OCI-LY7 (cell line): ENCODE results near the gene PAGE3. TPM values are rescaled to one million over a fixed set of nuclear protein-coding genes. Genes with fewer than 3 reads are reported as not detected.

Experiments used
- BruUV-seq: library from RNA; stranded (reverse); fragments of 400-500 nt; replicated peaks from 2 replicates; lab custom pipeline; 2021; lab: Mats Ljungman, UMichigan
- CTCF ChIA-PET: fragments of 300-600 bp; sonication (Branson Sonifier 250); formaldehyde crosslinking; loops from one replicate; lab custom pipeline; 2022; ENCODE audit warnings: antibody characterized with exemption; ENCODE audit not compliant: unreplicated experiment; lab: Charles Lee
- POLR2A ChIA-PET: fragments of 300-600 bp; sonication (Branson Sonifier 250); formaldehyde crosslinking; loops from one replicate; lab custom pipeline; 2022; ENCODE audit warnings: antibody characterized with exemption; lab: Charles Lee
- DNase-seq: peaks from one replicate; pipeline ENCODE4 v3.0.0-alpha.2; 2015; ENCODE audit warnings: low spot score
- H2AFZ ChIP-seq: fragments of 200-600 bp; sonication (generic), shearing (Covaris generic); 2 replicates; pipeline ENCODE4 v1.6.1; 2014; ENCODE audit warnings: mild to moderate bottlenecking, antibody characterized with exemption, low read length, moderate library complexity
- H3K27ac ChIP-seq: fragments of 200-600 bp; sonication (generic); 2 replicates; pipeline ENCODE4 v1.5.1; 2014; ENCODE audit warnings: mixed run types, low read depth, mild to moderate bottlenecking, moderate library complexity, low read length, inconsistent platforms; ENCODE audit not compliant: poor library complexity, severe bottlenecking
- H3K36me3 ChIP-seq: fragments of 200-600 bp; sonication (generic); 2 replicates; pipeline ENCODE4 v1.6.1; 2014; ENCODE audit warnings: mild to moderate bottlenecking, antibody characterized with exemption, low read length, moderate library complexity, mixed read lengths; ENCODE audit not compliant: insufficient read depth
- H3K4me1 ChIP-seq: fragments of 200-600 bp; sonication (generic); 2 replicates; pipeline ENCODE4 v1.5.1; 2014; ENCODE audit warnings: mild to moderate bottlenecking, low read length; ENCODE audit not compliant: insufficient read depth, poor library complexity, severe bottlenecking
- H3K4me2 ChIP-seq: fragments of 200-600 bp; sonication (generic); 2 replicates; pipeline ENCODE4 v1.6.1; 2014; ENCODE audit warnings: mild to moderate bottlenecking, low read length
- H3K4me3 ChIP-seq: fragments of 200-600 bp; sonication (generic); 2 replicates; pipeline ENCODE4 v1.5.1; 2014; ENCODE audit warnings: mild to moderate bottlenecking, low read depth, low read length; ENCODE audit not compliant: poor library complexity, severe bottlenecking
- H3K79me2 ChIP-seq: fragments of 200-600 bp; sonication (generic); 2 replicates; pipeline ENCODE4 v1.6.1; 2016; ENCODE audit warnings: low read depth, mild to moderate bottlenecking, low read length, moderate library complexity, mixed read lengths; ENCODE audit not compliant: insufficient read depth
- H3K9me2 ChIP-seq: fragments of 200-600 bp; sonication (generic); 2 replicates; pipeline ENCODE4 v1.6.1; 2016; ENCODE audit warnings: mild to moderate bottlenecking, low read length, mixed read lengths; ENCODE audit not compliant: insufficient read depth
- H3K9me3 ChIP-seq: fragments of 200-600 bp; sonication (generic); 2 replicates; pipeline ENCODE4 v1.6.1; 2014; ENCODE audit warnings: mild to moderate bottlenecking, mixed run types, low read length, mixed read lengths
- H4K20me1 ChIP-seq: fragments of 200-600 bp; sonication (generic); 2 replicates; pipeline ENCODE4 v1.6.1; 2014; ENCODE audit warnings: mild to moderate bottlenecking, antibody characterized with exemption, low read length, moderate library complexity, mixed read lengths; ENCODE audit not compliant: insufficient read depth
- EZH2phosphoT487 ChIP-seq: fragments of 200-600 bp; sonication (generic); IDR thresholded peaks from 2 replicates; pipeline ENCODE4 v1.6.1; 2018; ENCODE audit warnings: low read depth, borderline replicate concordance, mild to moderate bottlenecking, mixed run types, antibody characterized with exemption, low read length, moderate library complexity, mixed read lengths
- intact Hi-C: fragments of 100-400 bp; cut with micrococcal nuclease; formaldehyde crosslinking; loops from one replicate; pipeline ENCODE4 v1.10.0; 2022; ENCODE audit not compliant: unreplicated experiment
- total RNA-seq, 2 experiments: library from RNA; depleted of rRNA in 1 of 2; stranded (reverse); fragments of >200 nt in 1 of 2; shearing (Covaris generic) in 1 of 2; gene quantifications; 2 replicates each; pipeline ENCODE4 v1.2.3, GENCODE V29; 2014 to 2022
- TF ChIP-seq, protein P1 (sequence below): fragments of 200-600 bp; sonication (generic); conservative IDR thresholded peaks from 2 replicates; pipeline ENCODE4 v1.5.1; 2014; ENCODE audit warnings: mild to moderate bottlenecking, antibody characterized with exemption, low read length, moderate library complexity, mixed read lengths

PAGE3 gene
- total RNA-seq, 2 experiments from 2014 or later, result not detected

DNA sequence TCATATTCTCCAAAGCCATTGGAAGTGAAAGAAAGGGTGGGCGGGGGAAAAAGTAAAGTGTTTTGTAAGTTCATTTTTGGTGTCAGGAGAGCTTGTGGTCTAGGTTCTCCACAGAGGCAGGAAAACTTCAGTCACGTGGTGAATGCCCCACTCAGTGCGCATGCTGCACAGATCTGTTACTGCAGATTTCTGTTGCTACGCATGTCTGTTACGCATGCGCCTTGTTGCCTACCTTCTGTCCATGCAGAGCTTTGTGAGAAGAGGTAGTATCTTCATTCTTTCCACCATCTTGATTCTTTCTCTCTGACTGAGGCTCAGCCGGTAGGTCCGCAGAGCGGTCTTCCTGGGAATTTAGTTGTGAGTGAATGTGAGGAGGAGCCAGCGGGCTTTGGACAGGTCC lies 15.1 kb upstream of the PAGE3 start:
- H3K79me2 ChIP-seq, result no peaks in the 10 kb centered on the region
- no peaks in the 10 kb centered on the region for H4K20me1 ChIP-seq
- TF ChIP-seq, protein P1, sequence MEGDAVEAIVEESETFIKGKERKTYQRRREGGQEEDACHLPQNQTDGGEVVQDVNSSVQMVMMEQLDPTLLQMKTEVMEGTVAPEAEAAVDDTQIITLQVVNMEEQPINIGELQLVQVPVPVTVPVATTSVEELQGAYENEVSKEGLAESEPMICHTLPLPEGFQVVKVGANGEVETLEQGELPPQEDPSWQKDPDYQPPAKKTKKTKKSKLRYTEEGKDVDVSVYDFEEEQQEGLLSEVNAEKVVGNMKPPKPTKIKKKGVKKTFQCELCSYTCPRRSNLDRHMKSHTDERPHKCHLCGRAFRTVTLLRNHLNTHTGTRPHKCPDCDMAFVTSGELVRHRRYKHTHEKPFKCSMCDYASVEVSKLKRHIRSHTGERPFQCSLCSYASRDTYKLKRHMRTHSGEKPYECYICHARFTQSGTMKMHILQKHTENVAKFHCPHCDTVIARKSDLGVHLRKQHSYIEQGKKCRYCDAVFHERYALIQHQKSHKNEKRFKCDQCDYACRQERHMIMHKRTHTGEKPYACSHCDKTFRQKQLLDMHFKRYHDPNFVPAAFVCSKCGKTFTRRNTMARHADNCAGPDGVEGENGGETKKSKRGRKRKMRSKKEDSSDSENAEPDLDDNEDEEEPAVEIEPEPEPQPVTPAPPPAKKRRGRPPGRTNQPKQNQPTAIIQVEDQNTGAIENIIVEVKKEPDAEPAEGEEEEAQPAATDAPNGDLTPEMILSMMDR, result no peak
- TF ChIP-seq EZH2phosphoT487, result no peak
- intact Hi-C loops, result no loop called here
- H3K27ac ChIP-seq, result no peak overlapping the region
- no peaks in the 10 kb centered on the region for H3K9me2 ChIP-seq
- no peak overlapping the region for H3K4me2 ChIP-seq
- CTCF ChIA-PET, result no interaction called here
- BruUV-seq, result no TSS peak
- H3K4me3 ChIP-seq, result no peak overlapping the region
- H3K9me3 ChIP-seq, result no peaks in the 10 kb centered on the region
- H3K4me1 ChIP-seq, result no peaks in the 10 kb centered on the region
- POLR2A ChIA-PET, result no interaction called here
- DNase-seq, result no peak
- no peaks in the 10 kb centered on the region for H3K36me3 ChIP-seq
- H2AFZ ChIP-seq, result no peak overlapping the region

GRCh38 chrX:55260806-55261205 lies 3.9 kb downstream of the PAGE3 start:
- no peaks in the 10 kb centered on the region for H3K36me3 ChIP-seq
- no peaks in the 10 kb centered on the region for H3K9me3 ChIP-seq
- no peaks in the 10 kb centered on the region for H3K4me1 ChIP-seq
- intact Hi-C loops, result no loop called here
- H4K20me1 ChIP-seq, result no peaks in the 10 kb centered on the region
- no peak overlapping the region for H2AFZ ChIP-seq
- H3K4me3 ChIP-seq, result no peak overlapping the region
- no peaks in the 10 kb centered on the region for H3K9me2 ChIP-seq
- DNase-seq, result no peak
- BruUV-seq, result no TSS peak
- H3K79me2 ChIP-seq, result no peaks in the 10 kb centered on the region
- ChIA-PET CTCF (no interaction called here), POLR2A (no interaction called here)
- no peak overlapping the region for H3K27ac ChIP-seq
- H3K4me2 ChIP-seq, result no peak overlapping the region
- TF ChIP-seq EZH2phosphoT487, result no peak
- TF ChIP-seq, protein P1, result no peak

GRCh38 chrX:55253528-55253927 lies 11.2 kb downstream of the PAGE3 start:
- Histone ChIP-seq H3K4me3 (no peak overlapping the region), H3K27ac (no peak overlapping the region), H3K9me3 (no peaks in the 10 kb centered on the region), H2AFZ (no peak overlapping the region), H3K79me2 (no peaks in the 10 kb centered on the region), H3K9me2 (no peaks in the 10 kb centered on the region), H3K36me3 (no peaks in the 10 kb centered on the region), H3K4me2 (no peak overlapping the region), H4K20me1 (no peaks in the 10 kb centered on the region), H3K4me1 (no peaks in the 10 kb centered on the region)
- DNase-seq, result no peak
- no TSS peak for BruUV-seq
- ChIA-PET CTCF (no interaction called here), POLR2A (no interaction called here)
- intact Hi-C loops, result no loop called here
- no peak for TF ChIP-seq EZH2phosphoT487
- TF ChIP-seq, protein P1, result no peak
